Measurements from ENCODE around the gene ZNF664. TPM values are rescaled to one million over a fixed set of nuclear protein-coding genes. Genes with fewer than 3 reads are reported as not detected.

Gene ZNF664
- total and polyA plus RNA-seq, 10 of the 15 experiments (the other 5 are each of a cell fraction or from before 2014, with no cell fraction given) = 1.8 to 65.6 (median 30.8) TPM

GRCh38 chr12:124007826-124008570 is 35.0 kb downstream of the ZNF664 start:
- intact Hi-C loops (cut with micrococcal nuclease; ENCODE audit: unreplicated experiment) = no loop called here

GRCh38 chr12:124008595-124008994 is 35.6 kb downstream of the ZNF664 start:
- ChIA-PET CTCF (interaction anchor here (0.8 to 1.0 kb wide), 2 partner anchors 10 to 24 kb away, joined by 3 read pairs; no protein-coding TSS in a partner anchor), RAD21 (ENCODE audit: unreplicated experiment) (no interaction called here), POLR2A (no interaction called here), SMC1A (ENCODE audit: uncharacterized antibody, unreplicated experiment) (interaction anchor here (1.7 kb wide), 1 partner anchor 14 kb away, joined by 3 read pairs; no protein-coding TSS in a partner anchor)
- Histone ChIP-seq H3K27me3 (replicated peaks in 1 of 2; ENCODE audit: control insufficient read depth in 2 of 2, insufficient read depth in 2 of 2, low read length in 1 of 2) (no peaks in the 10 kb centered on the region), H3K9me3 (replicated peaks; ENCODE audit: control insufficient read depth, insufficient read depth, low read length) (no peaks in the 10 kb centered on the region), H3K9ac (ENCODE audit: control insufficient read depth, insufficient read depth, low read length) (no peak overlapping the region), H3K4me1 (ENCODE audit: control insufficient read depth, insufficient read depth, low read length) (peaks cover 14% of the 10 kb centered on the region), H3K4me2 (ENCODE audit: control insufficient read depth, insufficient read depth) (no peak overlapping the region), H2AFZ (ENCODE audit: control insufficient read depth, low read depth, low read length) (no peak overlapping the region), H3K36me3 (ENCODE audit: control insufficient read depth in 2 of 2, insufficient read depth in 2 of 2, low read length in 1 of 2) (peaks cover 5 to 23% of the 10 kb centered on the region in 2 experiments; a peak in 3 of 4 replicates), H3K4me3 (no peak overlapping the region), H4K20me1 (ENCODE audit: control insufficient read depth, insufficient read depth) (no peaks in the 10 kb centered on the region), H3K79me2 (ENCODE audit: control insufficient read depth, insufficient read depth, low read length) (no peaks in the 10 kb centered on the region; the same call in 1 of the 2 replicates), H3K27ac (ENCODE audit: control insufficient read depth, insufficient read depth) (no peak overlapping the region)
- intact Hi-C loops (cut with micrococcal nuclease; ENCODE audit: unreplicated experiment) (no loop called here), in situ Hi-C loops (cut with MboI) (no loop called here)
- DNase-seq (ENCODE audit: low read depth, low spot score) = no peak
- 96% methylated on average over 3 of the region's 3 CpGs for WGBS (ENCODE audit: insufficient coverage, insufficient replicate concordance, low lambda C conversion rate, missing lambda C conversion rate)
- no TSS peak for BruUV-seq (replicated peaks)
- no peak for ATAC-seq
- no peak for FAIRE-seq
- TF ChIP-seq EED (IDR thresholded peaks at IDR 0.05; ENCODE audit: low read depth) (0 out of 2 replicates have a peak, but pooled peaks have one; percentile 2), CBFB (IDR thresholded peaks at IDR 0.05; ENCODE audit: low read depth) (no peak)

More at GRCh38 chr12:124007826-124008570, 35.0 kb downstream of the ZNF664 start:
- in situ Hi-C loops (cut with MboI) = no loop called here
- FAIRE-seq (no peak), ATAC-seq (peak; percentile 63), DNase-seq (ENCODE audit: low read depth, low spot score) (no peak)
- Histone ChIP-seq H3K9me3 (replicated peaks; ENCODE audit: control insufficient read depth, insufficient read depth, low read length) (no peaks in the 10 kb centered on the region), H2AFZ (ENCODE audit: control insufficient read depth, low read depth, low read length) (no peak overlapping the region), H4K20me1 (ENCODE audit: control insufficient read depth, insufficient read depth) (no peaks in the 10 kb centered on the region), H3K36me3 (ENCODE audit: control insufficient read depth in 2 of 2, insufficient read depth in 2 of 2, low read length in 1 of 2) (peaks cover 5 to 20% of the 10 kb centered on the region in 2 experiments; a peak in 3 of 4 replicates), H3K4me2 (ENCODE audit: control insufficient read depth, insufficient read depth) (no peak overlapping the region), H3K27me3 (replicated peaks in 1 of 2; ENCODE audit: control insufficient read depth in 2 of 2, insufficient read depth in 2 of 2, low read length in 1 of 2) (no peaks in the 10 kb centered on the region), H3K27ac (ENCODE audit: control insufficient read depth, insufficient read depth) (no peak overlapping the region), H3K4me3 (no peak overlapping the region), H3K79me2 (ENCODE audit: control insufficient read depth, insufficient read depth, low read length) (no peaks in the 10 kb centered on the region; the same call in 1 of the 2 replicates), H3K9ac (ENCODE audit: control insufficient read depth, insufficient read depth, low read length) (no peak overlapping the region), H3K4me1 (ENCODE audit: control insufficient read depth, insufficient read depth, low read length) (peaks cover 14% of the 10 kb centered on the region)
- SMC1A ChIA-PET (ENCODE audit: uncharacterized antibody, unreplicated experiment) = interaction anchor here (1.7 kb wide), 1 partner anchor 13 kb away, joined by 3 read pairs; no protein-coding TSS in a partner anchor
- TF ChIP-seq BHLHE40 (IDR thresholded peaks at IDR 0.05; ENCODE audit: borderline replicate concordance in 1 of 2, low read depth in 2 of 2, low read length in 1 of 2) (peak in 1 of 2 experiments; percentile 44; a peak in 1 of 4 replicates), USF1 (IDR thresholded peaks at IDR 0.05; ENCODE audit: borderline replicate concordance, extremely low read length, insufficient read depth, low read depth, low read length) (no peak), EED (IDR thresholded peaks at IDR 0.05; ENCODE audit: low read depth) (0 out of 2 replicates have a peak, but pooled peaks have one; percentile 22), JUNB (IDR thresholded peaks at IDR 0.05) (peak; percentile 31)
- WGBS (ENCODE audit: insufficient coverage, insufficient replicate concordance, low lambda C conversion rate, missing lambda C conversion rate) = 73% methylated on average over 9 of the region's 9 CpGs
- CTCF ChIA-PET = interaction anchor here (1.0 to 1.1 kb wide), 2 partner anchors 24 to 764 kb away, joined by 3 read pairs; no protein-coding TSS in a partner anchor
- RAD21 ChIA-PET (ENCODE audit: unreplicated experiment) = no interaction called here
- POLR2A ChIA-PET = no interaction called here
- no TSS peak for BruUV-seq (replicated peaks)

All from GM12878 (cell line).